IPS-20b (cell line): ENCODE data around the gene GGA3.

Source experiments
- H3K27ac ChIP-seq: one replicate; pipeline ENCODE4 v1.5.1; 2013; ENCODE audit warnings: low read length
- H3K27me3 ChIP-seq: 2 replicates; pipeline ENCODE4 v1.6.1; 2013; ENCODE audit warnings: mild to moderate bottlenecking, low read length, inconsistent platforms; ENCODE audit not compliant: insufficient read depth
- H3K36me3 ChIP-seq: 2 replicates; pipeline ENCODE4 v1.6.1; 2013; ENCODE audit warnings: low read depth, mild to moderate bottlenecking, inconsistent platforms, low read length, moderate library complexity; ENCODE audit not compliant: insufficient read depth
- H3K4me1 ChIP-seq: 2 replicates; pipeline ENCODE4 v1.6.1; 2013; ENCODE audit warnings: mild to moderate bottlenecking, control low read depth, inconsistent platforms, low read length, moderate library complexity; ENCODE audit not compliant: insufficient read depth
- H3K4me3 ChIP-seq: 2 replicates; pipeline ENCODE4 v1.5.1; 2013; ENCODE audit warnings: mild to moderate bottlenecking, low read length, inconsistent platforms
- H3K9ac ChIP-seq: 2 replicates; pipeline ENCODE4 v1.6.1; 2013; ENCODE audit warnings: low read depth, mild to moderate bottlenecking, inconsistent platforms, low read length, moderate library complexity
- H3K9me3 ChIP-seq: 2 replicates; pipeline ENCODE4 v1.6.1; 2013; ENCODE audit warnings: mild to moderate bottlenecking, low read depth, low read length, inconsistent platforms; ENCODE audit not compliant: insufficient read depth

The GGA3 gene

DNA sequence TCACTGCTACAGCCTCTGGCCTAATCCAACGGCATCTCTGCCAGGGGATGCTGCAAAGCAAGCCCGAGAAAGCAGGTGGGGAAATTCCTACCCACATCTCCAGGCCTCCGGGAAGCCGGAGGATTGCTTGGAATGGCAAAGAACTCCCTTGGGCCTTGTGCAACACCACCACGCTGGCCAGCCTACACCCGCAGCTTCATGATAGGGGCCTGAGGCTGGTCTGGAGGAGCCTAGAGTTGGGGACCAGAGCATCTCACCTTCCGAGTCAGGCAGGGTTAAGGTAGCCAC lies 20.3 kb downstream of the GGA3 start:
- Histone ChIP-seq H3K9ac (no peak overlapping the region), H3K9me3 (no peaks in the 10 kb centered on the region), H3K4me3 (no peak overlapping the region), H3K27ac (no peak overlapping the region), H3K27me3 (no peaks in the 10 kb centered on the region), H3K4me1 (no peaks in the 10 kb centered on the region), H3K36me3 (peaks cover 92% of the 10 kb centered on the region)

DNA sequence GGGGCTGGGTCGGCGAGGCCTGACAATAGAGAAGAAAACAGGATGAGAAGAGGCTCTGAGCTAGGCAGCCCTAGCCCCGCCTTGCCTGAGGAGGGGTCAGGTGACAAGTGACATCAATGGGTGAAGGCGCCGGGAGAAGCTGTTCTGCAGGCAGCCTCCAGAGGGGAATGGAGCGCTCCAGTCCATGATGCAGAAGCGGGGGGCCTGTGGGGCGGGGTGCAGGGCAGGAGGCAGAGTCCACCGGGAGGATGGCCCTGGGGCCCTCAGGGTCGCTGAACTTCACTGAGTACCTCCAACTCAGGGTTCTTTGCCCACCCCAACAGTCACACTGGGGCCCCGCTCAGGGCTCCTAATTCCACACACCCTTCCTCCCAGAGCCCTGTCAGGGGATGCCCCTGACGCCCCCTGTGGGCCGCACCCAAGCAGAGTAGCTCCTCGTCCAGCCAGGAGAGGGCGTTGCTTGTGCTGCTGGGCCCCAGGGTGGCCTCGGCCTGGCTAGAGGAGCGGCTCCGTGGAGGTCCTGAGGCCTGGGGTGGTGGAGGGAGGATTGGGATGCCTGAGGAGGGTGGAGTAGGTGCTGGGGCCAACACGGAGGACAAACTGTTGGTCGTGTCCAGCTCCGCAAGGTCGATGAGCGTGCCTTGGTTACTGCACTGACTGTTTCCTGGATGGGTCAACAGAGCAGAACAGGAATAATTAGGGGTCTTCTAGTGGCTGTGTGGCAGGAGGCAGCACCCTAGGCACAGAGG lies 20.8 kb downstream of the GGA3 start:
- Histone ChIP-seq H3K27ac (no peak overlapping the region), H3K9ac (no peak overlapping the region)

DNA sequence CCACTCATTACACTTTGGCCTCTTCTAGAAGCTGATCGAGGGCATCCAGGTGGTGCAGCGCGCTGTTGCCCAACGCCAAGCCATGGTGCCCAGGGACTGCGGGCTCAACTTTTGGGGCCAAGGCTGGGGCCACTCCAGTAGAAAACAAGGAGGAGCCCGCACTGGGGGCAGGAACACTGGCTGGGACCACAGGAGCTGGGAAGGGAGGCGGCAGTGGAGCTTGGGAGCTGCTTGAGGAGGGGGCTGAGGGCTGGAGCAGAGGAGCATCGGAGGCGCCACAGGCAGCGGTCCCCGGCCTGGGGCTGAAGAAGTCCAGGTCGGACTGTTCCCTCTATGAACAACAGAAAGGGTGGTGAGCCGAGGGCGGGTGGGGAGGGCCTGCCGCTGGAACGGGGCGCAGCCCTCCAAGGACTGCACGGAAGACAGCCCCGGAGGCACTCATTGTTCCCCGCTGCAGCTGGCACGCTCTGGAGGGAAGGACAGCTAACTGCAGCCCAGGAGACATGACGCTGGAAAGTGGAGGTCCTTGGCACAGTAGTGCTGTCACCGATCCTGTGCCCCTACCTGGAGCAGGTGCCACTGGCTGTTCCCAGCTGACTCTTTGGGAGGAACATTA lies 21.5 kb downstream of the GGA3 start:
- Histone ChIP-seq H3K27me3 (no peaks in the 10 kb centered on the region), H3K9ac (no peak overlapping the region), H3K4me1 (no peaks in the 10 kb centered on the region), H3K9me3 (no peaks in the 10 kb centered on the region), H3K36me3 (peaks cover 92% of the 10 kb centered on the region), H3K27ac (no peak overlapping the region), H3K4me3 (no peak overlapping the region)

More for the DNA sequence above, 20.8 kb downstream of the GGA3 start:
- H3K4me1 ChIP-seq = no peaks in the 10 kb centered on the region
- H3K4me3 ChIP-seq = no peak overlapping the region
- no peaks in the 10 kb centered on the region for H3K9me3 ChIP-seq
- H3K27me3 ChIP-seq = no peaks in the 10 kb centered on the region
- peaks cover 92% of the 10 kb centered on the region for H3K36me3 ChIP-seq

DNA sequence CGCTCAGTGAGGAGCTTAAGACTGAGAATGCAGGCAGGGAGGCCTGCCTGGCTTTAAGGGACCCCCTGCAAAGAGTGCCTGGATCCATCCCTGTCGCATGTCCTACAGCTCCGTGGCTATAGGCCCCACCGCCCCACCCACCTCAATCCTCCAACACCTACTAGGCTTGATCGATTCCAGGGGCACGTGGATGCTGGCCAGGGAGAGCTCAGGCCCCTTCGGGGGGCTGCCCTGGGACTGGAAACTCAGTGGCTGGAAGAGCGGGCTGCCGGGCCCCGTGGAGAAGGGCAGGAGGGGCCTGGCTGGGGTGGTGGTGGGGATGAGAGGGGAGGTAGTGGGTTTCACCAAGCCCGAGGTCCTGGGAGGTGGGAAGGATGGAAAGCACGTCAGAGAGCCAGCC lies 22.2 kb downstream of the GGA3 start:
- H3K9ac ChIP-seq = no peak overlapping the region
- no peaks in the 10 kb centered on the region for H3K4me1 ChIP-seq
- no peaks in the 10 kb centered on the region for H3K9me3 ChIP-seq
- H3K27ac ChIP-seq = no peak overlapping the region
- H3K36me3 ChIP-seq = peaks cover 92% of the 10 kb centered on the region
- no peaks in the 10 kb centered on the region for H3K27me3 ChIP-seq
- no peak overlapping the region for H3K4me3 ChIP-seq

DNA sequence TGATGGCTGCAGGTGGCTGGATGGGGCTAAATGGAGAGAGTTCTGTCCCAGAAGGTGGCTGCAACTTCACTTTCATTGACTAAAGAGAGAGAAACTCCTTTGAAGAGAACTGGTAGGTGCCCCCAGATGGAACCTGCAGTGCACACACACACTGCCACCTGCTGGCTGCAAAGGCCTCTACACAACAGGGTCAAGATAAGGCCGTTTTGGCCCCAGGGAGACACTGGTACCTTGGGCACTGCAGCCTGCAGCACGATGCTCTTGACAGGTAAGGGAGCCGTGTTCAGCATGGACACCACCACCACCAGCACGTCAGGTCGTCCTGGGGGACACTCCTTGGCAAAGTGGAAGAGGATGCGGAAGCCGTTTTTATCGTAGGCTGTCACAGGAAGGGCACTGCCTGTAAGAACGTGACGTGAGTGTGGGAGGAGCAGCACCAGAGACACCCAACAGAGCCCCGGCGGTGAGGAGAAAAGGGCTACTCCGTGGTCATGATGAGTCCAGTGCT lies 22.7 kb downstream of the GGA3 start:
- Histone ChIP-seq H3K4me3 (no peak overlapping the region), H3K36me3 (peaks cover 90% of the 10 kb centered on the region), H3K9ac (no peak overlapping the region), H3K4me1 (no peaks in the 10 kb centered on the region), H3K27me3 (no peaks in the 10 kb centered on the region), H3K9me3 (no peaks in the 10 kb centered on the region), H3K27ac (no peak overlapping the region)

DNA sequence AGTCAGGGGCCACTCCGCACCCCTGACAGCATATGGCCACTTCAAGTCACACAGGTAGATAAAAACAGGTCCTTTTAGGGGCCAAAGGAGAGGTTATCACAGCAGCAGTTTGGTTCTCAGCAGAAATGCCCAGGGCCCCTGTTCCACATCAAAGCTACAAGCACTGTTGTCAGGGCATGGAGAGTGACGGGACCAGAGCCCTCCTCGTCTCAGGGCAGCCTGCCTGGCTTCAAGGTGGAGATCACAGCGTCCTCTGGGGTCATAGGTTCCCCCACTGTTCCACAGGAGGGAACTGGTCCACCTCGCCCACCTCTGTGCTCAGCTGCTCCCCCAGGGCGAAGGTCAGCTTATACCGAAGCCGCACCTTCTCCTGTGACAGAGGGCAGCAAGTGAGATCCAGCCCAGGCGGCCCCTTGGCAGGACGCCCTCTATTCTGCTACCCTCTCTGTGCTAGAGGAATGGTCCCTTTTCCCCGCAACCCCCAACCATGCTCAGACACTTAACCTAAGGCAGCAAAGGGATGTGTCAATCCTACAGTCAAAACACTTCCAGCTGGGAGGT lies 23.3 kb downstream of the GGA3 start:
- Histone ChIP-seq H3K9ac (no peak overlapping the region), H3K27ac (no peak overlapping the region), H3K36me3 (peaks cover 87% of the 10 kb centered on the region), H3K9me3 (no peaks in the 10 kb centered on the region), H3K4me1 (no peaks in the 10 kb centered on the region), H3K4me3 (no peak overlapping the region), H3K27me3 (no peaks in the 10 kb centered on the region)

DNA sequence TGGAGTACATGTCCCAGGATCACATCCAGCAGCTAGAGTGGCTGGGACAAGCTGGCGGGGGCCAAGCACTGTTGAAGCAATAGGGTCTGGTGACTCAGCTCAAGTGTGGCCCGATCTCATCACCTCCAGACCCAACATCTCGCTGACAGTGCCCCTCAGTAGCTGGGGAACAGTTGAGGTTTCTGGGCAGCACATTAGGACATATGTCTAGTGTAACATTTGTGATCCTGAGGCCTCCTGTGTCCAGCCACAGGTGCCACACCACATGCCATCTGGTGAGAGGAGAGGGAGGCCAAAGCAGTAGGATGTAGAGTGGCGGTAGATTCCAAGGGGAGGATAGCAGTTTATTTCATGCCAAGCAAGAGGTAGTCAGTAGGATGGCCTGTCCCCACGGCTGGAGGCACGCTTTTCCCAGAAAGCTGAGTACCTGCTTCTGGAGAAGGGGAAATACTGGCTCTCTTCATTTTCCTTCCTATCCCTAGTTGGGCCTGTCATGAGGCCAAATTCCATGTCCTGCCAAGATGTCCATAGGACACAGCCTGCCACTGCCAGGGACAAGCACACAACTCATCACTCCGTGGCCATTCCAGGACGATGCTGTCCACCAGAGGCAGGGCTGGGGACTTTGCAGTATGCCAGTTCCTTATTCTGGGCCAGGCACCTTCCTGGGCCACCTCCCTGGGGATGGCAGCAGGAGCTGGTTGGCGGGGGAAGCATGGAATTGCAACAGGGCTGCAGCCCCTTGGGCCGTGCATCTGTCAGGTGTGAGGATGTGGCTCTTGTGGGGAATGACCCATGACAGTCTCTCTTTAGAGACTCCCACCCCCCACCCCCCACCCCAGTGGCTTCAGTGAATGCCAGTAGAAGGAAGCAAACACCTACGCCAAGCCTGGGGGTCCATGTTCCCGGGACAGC lies 24.0 kb downstream of the GGA3 start:
- H3K4me1 ChIP-seq = no peaks in the 10 kb centered on the region
- H3K9me3 ChIP-seq = no peaks in the 10 kb centered on the region
- H3K27ac ChIP-seq = no peak overlapping the region
- H3K36me3 ChIP-seq = peaks cover 87% of the 10 kb centered on the region
- no peak overlapping the region for H3K4me3 ChIP-seq
- no peaks in the 10 kb centered on the region for H3K27me3 ChIP-seq
- no peak overlapping the region for H3K9ac ChIP-seq

DNA sequence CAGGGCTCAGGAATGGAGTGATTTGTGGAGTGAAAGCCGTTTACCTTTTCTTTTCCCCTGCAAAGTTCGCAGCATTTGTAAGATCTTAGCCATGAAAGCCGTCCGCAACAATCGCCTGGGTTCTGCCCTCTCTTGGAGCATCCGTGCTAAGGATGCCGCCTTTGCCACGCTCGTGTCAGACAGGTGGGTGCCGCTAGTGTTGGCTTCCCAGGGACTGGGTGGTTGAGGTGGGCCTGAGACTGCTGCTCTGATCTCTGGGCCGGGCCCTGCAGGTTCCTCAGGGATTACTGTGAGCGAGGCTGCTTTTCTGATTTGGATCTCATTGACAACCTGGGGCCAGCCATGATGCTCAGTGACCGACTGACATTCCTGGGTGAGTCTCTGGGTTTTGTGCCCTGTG lies 28.6 kb downstream of the GGA3 start:
- Histone ChIP-seq H3K4me3 (no peak overlapping the region), H3K9ac (no peak overlapping the region), H3K27ac (no peak overlapping the region), H3K9me3 (no peaks in the 10 kb centered on the region), H3K4me1 (no peaks in the 10 kb centered on the region), H3K27me3 (no peaks in the 10 kb centered on the region), H3K36me3 (peaks cover 91% of the 10 kb centered on the region)

DNA sequence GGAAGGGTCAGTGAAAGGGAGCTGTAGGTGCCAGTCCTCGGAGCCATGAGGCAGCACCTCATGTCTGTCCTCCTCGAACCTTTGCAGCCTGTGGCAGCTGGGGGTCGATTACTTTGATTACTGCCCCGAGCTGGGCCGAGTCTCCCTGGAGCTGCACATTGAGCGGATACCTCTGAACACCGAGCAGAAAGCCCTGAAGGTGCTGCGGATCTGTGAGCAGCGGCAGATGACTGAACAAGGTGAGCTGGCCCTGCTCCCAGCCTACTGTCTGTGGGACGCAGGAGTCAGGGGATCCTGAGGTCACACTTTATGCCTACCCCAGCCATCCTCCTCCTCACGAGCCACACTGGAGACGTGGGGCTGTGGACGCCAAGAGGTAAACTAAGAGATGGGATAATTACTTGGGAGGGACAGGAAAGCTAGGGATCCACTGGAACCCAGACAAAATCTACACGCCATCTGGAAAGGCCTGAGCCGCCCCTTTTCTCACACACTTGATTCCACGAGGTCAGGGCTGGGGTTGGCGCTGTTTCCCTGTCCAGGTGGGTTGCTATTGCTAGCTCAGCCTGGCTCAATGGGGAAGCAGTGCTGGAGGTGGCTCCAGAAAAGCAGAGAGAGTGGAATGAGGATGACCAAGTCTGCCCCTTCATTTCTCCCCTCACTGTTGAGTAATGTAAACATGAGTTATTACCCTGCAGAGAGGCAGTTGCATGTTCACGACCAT lies 29.5 kb downstream of the GGA3 start:
- no peak overlapping the region for H3K9ac ChIP-seq
- H3K9me3 ChIP-seq = no peaks in the 10 kb centered on the region
- H3K4me1 ChIP-seq = no peaks in the 10 kb centered on the region
- no peak overlapping the region for H3K27ac ChIP-seq
- H3K36me3 ChIP-seq = peaks cover 89% of the 10 kb centered on the region
- no peaks in the 10 kb centered on the region for H3K27me3 ChIP-seq
- no peak overlapping the region for H3K4me3 ChIP-seq

DNA sequence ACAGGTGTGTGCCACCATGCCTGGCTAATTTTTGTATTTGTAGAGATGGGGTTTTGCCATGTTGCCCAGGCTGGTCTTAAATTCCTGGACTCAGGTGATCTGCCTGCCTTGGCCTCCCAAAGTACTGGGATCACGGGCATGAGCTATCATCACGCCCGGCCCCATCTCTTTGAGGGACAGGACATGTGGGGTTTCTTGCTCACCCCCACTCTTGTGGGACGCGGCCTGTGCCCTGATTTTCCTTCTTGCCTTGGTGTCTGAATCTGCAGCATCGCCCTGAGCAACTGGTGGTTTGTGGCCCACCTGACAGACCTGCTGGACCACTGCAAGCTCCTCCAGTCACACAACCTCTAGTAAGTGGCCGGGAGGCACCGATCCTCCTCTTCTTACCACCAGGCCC lies 30.3 kb downstream of the GGA3 start:
- no peak overlapping the region for H3K4me3 ChIP-seq
- H3K27me3 ChIP-seq = no peaks in the 10 kb centered on the region
- H3K9ac ChIP-seq = no peak overlapping the region
- no peak overlapping the region for H3K27ac ChIP-seq
- H3K36me3 ChIP-seq = peaks cover 89% of the 10 kb centered on the region
- H3K9me3 ChIP-seq = no peaks in the 10 kb centered on the region
- no peaks in the 10 kb centered on the region for H3K4me1 ChIP-seq

DNA sequence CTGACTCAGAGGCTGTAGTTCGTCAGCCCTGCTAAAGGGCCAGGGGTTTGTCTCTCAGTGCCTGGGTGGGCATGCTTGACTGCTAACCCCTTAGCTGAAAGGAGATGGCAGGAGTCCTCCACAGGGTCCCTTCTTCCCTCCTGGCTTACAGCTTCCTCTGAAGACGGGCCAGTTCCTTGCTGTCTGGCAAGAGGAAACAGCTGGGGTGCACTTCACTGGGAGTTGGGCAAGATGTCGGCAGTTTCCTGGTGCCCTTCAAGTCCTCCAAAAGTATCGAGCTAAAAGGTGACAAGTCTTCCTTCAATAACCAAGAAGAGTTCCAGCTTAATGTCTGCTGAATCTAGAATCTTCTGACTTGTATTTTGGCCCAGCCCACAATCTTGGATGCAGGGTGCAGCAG lies 32.6 kb downstream of the GGA3 start:
- H3K9me3 ChIP-seq = no peaks in the 10 kb centered on the region
- H3K27ac ChIP-seq = no peak overlapping the region
- no peak overlapping the region for H3K4me3 ChIP-seq
- H3K9ac ChIP-seq = no peak overlapping the region
- H3K36me3 ChIP-seq = peaks cover 89% of the 10 kb centered on the region
- no peaks in the 10 kb centered on the region for H3K4me1 ChIP-seq
- no peaks in the 10 kb centered on the region for H3K27me3 ChIP-seq
